SK-N-SH (cell line): ENCODE measurements around the gene MACROD2. TPM values are rescaled to one million over a fixed set of nuclear protein-coding genes. Genes with fewer than 3 reads are reported as not detected.

Source experiments
- CTCF ChIA-PET: fragments of 300-600, 350-600 bp; formaldehyde crosslinking; extraction: SDS; loops from one replicate; lab custom pipeline; 2021; lab: Yijun Ruan, JAX
- POLR2A ChIA-PET: fragments of 350-600 bp; sonication (Branson Sonifier 250); formaldehyde crosslinking; extraction: SDS; loops from one replicate; lab custom pipeline; 2020; ENCODE audit warnings: antibody characterized with exemption, inconsistent platforms; lab: Yijun Ruan, JAX
- DNase-seq: peaks from one replicate; pipeline ENCODE4 v3.0.0; 2012
- H2AFZ ChIP-seq: fragments of 200-600 bp; sonication (generic); 2 replicates; pipeline ENCODE4 v1.8.1; 2016; ENCODE audit warnings: antibody characterized with exemption, mild to moderate bottlenecking, low read depth
- H3F3A ChIP-seq: fragments of 200-600 bp; sonication (generic); replicated peaks from 2 replicates; pipeline ENCODE3; 2016; ENCODE audit warnings: antibody characterized with exemption, mild to moderate bottlenecking; ENCODE audit not compliant: insufficient read depth
- H3K27ac ChIP-seq, 2 experiments: fragments of 200-500 bp in 1 of 2; fragments of 200-600 bp in 1 of 2; sonication (Bioruptor generic) in 1 of 2; sonication (generic), shearing (Covaris generic) in 1 of 2; 2 replicates each; pipeline versions ENCODE4 v1.5.1 to v1.6.1; 2014 to 2016; ENCODE audit warnings: low read depth in 2 of 2, inconsistent platforms in 1 of 2, low read length in 1 of 2, mild to moderate bottlenecking in 1 of 2, mixed read lengths in 1 of 2
- H3K27me3 ChIP-seq: fragments of 200-600 bp; sonication (generic), shearing (Covaris generic); 2 replicates; pipeline ENCODE4 v1.6.1; 2016; ENCODE audit warnings: mixed run types; ENCODE audit not compliant: insufficient read depth
- H3K36me3 ChIP-seq, 2 experiments: fragments of 200-500 bp in 1 of 2; fragments of 200-600 bp in 1 of 2; sonication (Bioruptor generic) in 1 of 2; sonication (generic) in 1 of 2; replicated peaks in 1 of 2; 2 replicates each; pipeline versions ENCODE3 to v1.5.1; 2014 to 2016; ENCODE audit warnings: low read length in 1 of 2, mild to moderate bottlenecking in 1 of 2; ENCODE audit not compliant: insufficient read depth in 2 of 2, control insufficient read depth in 1 of 2
- H3K4me1 ChIP-seq, 2 experiments: fragments of 200-500 bp in 1 of 2; fragments of 200-600 bp in 1 of 2; sonication (Bioruptor generic) in 1 of 2; sonication (generic), shearing (Covaris generic) in 1 of 2; 2 replicates each; pipeline versions ENCODE4 v1.5.1 to v1.6.1; 2014 to 2016; ENCODE audit warnings: low read depth in 1 of 2, low read length in 1 of 2, mixed run types in 1 of 2; ENCODE audit not compliant: insufficient read depth in 2 of 2, control insufficient read depth in 1 of 2
- H3K4me2 ChIP-seq: fragments of 200-600 bp; sonication (generic), shearing (Covaris generic); 2 replicates; pipeline ENCODE4 v1.6.1; 2017; ENCODE audit warnings: mixed run types
- H3K4me3 ChIP-seq, 2 experiments: fragments of 200-500 bp in 1 of 2; fragments of 200-600 bp in 1 of 2; sonication (Bioruptor generic) in 1 of 2; sonication (generic), shearing (Covaris generic) in 1 of 2; 2 replicates each; pipeline versions ENCODE4 v1.5.1 to v1.8.1; 2014 to 2016; ENCODE audit warnings: low read depth in 2 of 2, inconsistent platforms in 1 of 2, low read length in 1 of 2, mild to moderate bottlenecking in 1 of 2, mixed read lengths in 1 of 2, moderate library complexity in 1 of 2
- H3K79me2 ChIP-seq: fragments of 200-600 bp; sonication (generic); 2 replicates; pipeline ENCODE4 v1.8.1; 2017; ENCODE audit warnings: mild to moderate bottlenecking; ENCODE audit not compliant: insufficient read depth
- H3K9ac ChIP-seq: fragments of 200-600 bp; sonication (generic); 2 replicates; pipeline ENCODE4 v1.6.1; 2017; ENCODE audit warnings: mixed run types
- H3K9me2 ChIP-seq: fragments of 200-600 bp; sonication (generic); 2 replicates; pipeline ENCODE4 v1.6.1; 2017; ENCODE audit warnings: mixed run types
- H3K9me3 ChIP-seq: fragments of 200-600 bp; sonication (generic); 2 replicates; pipeline ENCODE4 v1.6.1; 2017; ENCODE audit warnings: mixed run types, mild to moderate bottlenecking, moderate library complexity
- H4K20me1 ChIP-seq: fragments of 200-600 bp; sonication (generic); 2 replicates; pipeline ENCODE4 v1.6.1; 2017; ENCODE audit warnings: mild to moderate bottlenecking, mixed run types; ENCODE audit not compliant: insufficient read depth
- CHD2 ChIP-seq: fragments of 150-350 bp; IDR thresholded peaks from 2 replicates; pipeline ENCODE4 v1.6.1; 2018; ENCODE audit warnings: low read length; ENCODE audit not compliant: partially characterized antibody
- CTCF ChIP-seq: fragments of 200-600 bp; sonication (generic); IDR thresholded peaks from 2 replicates; pipeline ENCODE4 v1.6.1; 2017; ENCODE audit warnings: antibody characterized with exemption, mild to moderate bottlenecking, moderate library complexity
- EZH2phosphoT487 ChIP-seq: fragments of 200-600 bp; sonication (generic); IDR thresholded peaks from 2 replicates; pipeline ENCODE4 v1.6.1; 2017; ENCODE audit warnings: low read depth, mixed run types, mild to moderate bottlenecking, antibody characterized with exemption, moderate library complexity, borderline replicate concordance
- FOXJ3 ChIP-seq: sonication (generic); formaldehyde crosslinking; IDR thresholded peaks from 2 replicates; pipeline ENCODE4 v1.5.1; 2020; ENCODE audit warnings: mild to moderate bottlenecking, missing genetic modification reagents
- GABPA ChIP-seq: IDR thresholded peaks from 2 replicates; pipeline ENCODE4 v1.4.0; 2012; ENCODE audit warnings: low read depth, mild to moderate bottlenecking
- GATA2 ChIP-seq: sonication (generic); formaldehyde crosslinking; IDR thresholded peaks from 2 replicates; pipeline ENCODE4 v1.5.0; 2020; ENCODE audit warnings: mild to moderate bottlenecking, missing genetic modification reagents
- JUND ChIP-seq: IDR thresholded peaks from 2 replicates; pipeline ENCODE4 v1.4.0; 2012
- MAX ChIP-seq: IDR thresholded peaks from 2 replicates; pipeline ENCODE4 v1.4.0; 2012; ENCODE audit warnings: low read depth
- MEF2A ChIP-seq: IDR thresholded peaks from 2 replicates; pipeline ENCODE4 v1.4.0; 2012; ENCODE audit warnings: low read depth, borderline replicate concordance
- MXI1 ChIP-seq: IDR thresholded peaks from 2 replicates; pipeline ENCODE4 v1.6.1; 2012; ENCODE audit warnings: mild to moderate bottlenecking, low read depth, low read length, improper control_type of control experiment
- NFIC ChIP-seq: IDR thresholded peaks from 2 replicates; pipeline ENCODE4 v1.4.0; 2012; ENCODE audit warnings: borderline replicate concordance
- PBX3 ChIP-seq: IDR thresholded peaks from 2 replicates; pipeline ENCODE4; 2012
- RFX5 ChIP-seq: IDR thresholded peaks from 2 replicates; pipeline ENCODE4 v1.6.1; 2012; ENCODE audit warnings: mild to moderate bottlenecking, improper control_type of control experiment, low read length
- SIN3A ChIP-seq: IDR thresholded peaks from 2 replicates; pipeline ENCODE4 v1.6.1; 2012; ENCODE audit warnings: low read depth, mild to moderate bottlenecking, low read length, moderate library complexity, borderline replicate concordance
- TEAD4 ChIP-seq: IDR thresholded peaks from 2 replicates; pipeline ENCODE4 v1.4.0; 2012; ENCODE audit warnings: mild to moderate bottlenecking, borderline replicate concordance; ENCODE audit not compliant: insufficient read depth
- USF1 ChIP-seq: IDR thresholded peaks from 2 replicates; pipeline ENCODE4 v1.4.0; 2012; ENCODE audit warnings: low read depth, borderline replicate concordance
- YY1 ChIP-seq: IDR thresholded peaks from 2 replicates; pipeline ENCODE4 v1.4.0; 2012; ENCODE audit warnings: low read depth, mild to moderate bottlenecking
- ZBTB33 ChIP-seq: IDR thresholded peaks from 2 replicates; pipeline ENCODE4 v1.4.0; 2012; ENCODE audit warnings: low read depth, borderline replicate concordance
- WGBS: methylation state at CpG from one replicate; pipeline ENCODE4 v1.1.6; 2017; ENCODE audit warnings: low lambda C conversion rate; 5-methylcytosine and 5-hydroxymethylcytosine counted together
- polyA plus RNA-seq, 3 experiments: library from polyadenylated mRNA; depleted of rRNA; stranded (reverse); fragments of >200 nt; gene quantifications; 2 replicates each; pipeline ENCODE4 v1.2.3, GENCODE V29; 2012

The MACROD2 gene
- polyA plus RNA-seq, 1 of the 3 experiments (the other 2 are of a cell fraction), result 0.33 TPM

- Histone ChIP-seq H3K27me3 (no peaks in the 10 kb centered on the region), H4K20me1 (no peaks in the 10 kb centered on the region), H2AFZ (no peak overlapping the region), H3F3A (no peaks in the 10 kb centered on the region), H3K4me1 (no peaks in the 10 kb centered on the region), H3K9me3 (no peaks in the 10 kb centered on the region), H3K9ac (no peak overlapping the region), H3K27ac (no peak overlapping the region), H3K36me3 (no peaks in the 10 kb centered on the region), H3K9me2 (no peaks in the 10 kb centered on the region), H3K79me2 (no peaks in the 10 kb centered on the region), H3K4me3 (no peak overlapping the region), H3K4me2 (no peak overlapping the region)
- no peak for DNase-seq
- POLR2A ChIA-PET, result no interaction called here
- TF ChIP-seq PBX3, result no peak
- no peak for TF ChIP-seq EZH2phosphoT487
- no peak for TF ChIP-seq USF1
- no peak for TF ChIP-seq GATA2 (CRISPR knock-in tag)
- no peak for TF ChIP-seq MAX
- no peak for TF ChIP-seq MEF2A
- TF ChIP-seq TEAD4, result no peak
- no peak for TF ChIP-seq NFIC
- TF ChIP-seq CTCF, result no peak
- no peak for TF ChIP-seq YY1
- TF ChIP-seq MXI1, result no peak
- TF ChIP-seq SIN3A, result no peak
- no peak for TF ChIP-seq RFX5
- no peak for TF ChIP-seq GABPA
- CTCF ChIA-PET, result interaction anchor here (1.0 kb wide), 1 partner anchor 1675 kb away, joined by 3 read pairs; no protein-coding TSS in a partner anchor
- 60% methylated on average over 2 of the region's 2 CpGs for WGBS
Measured at GRCh38 chr20:14295238-14295637, 299.9 kb downstream of the MACROD2 start.

- no peaks in the 10 kb centered on the region for H3K9me3 ChIP-seq
- no peak overlapping the region for H3K27ac ChIP-seq
- no peak overlapping the region for H2AFZ ChIP-seq
- H3K79me2 ChIP-seq, result no peaks in the 10 kb centered on the region
- H3F3A ChIP-seq, result no peaks in the 10 kb centered on the region
- H3K9me2 ChIP-seq, result no peaks in the 10 kb centered on the region
- CTCF ChIA-PET, result interaction anchor here (1.0 kb wide), 1 partner anchor 1674 kb away, joined by 3 read pairs; no protein-coding TSS in a partner anchor
- POLR2A ChIA-PET, result no interaction called here
- H3K4me1 ChIP-seq, result no peaks in the 10 kb centered on the region
- H3K9ac ChIP-seq, result no peak overlapping the region
- H3K4me3 ChIP-seq, result no peak overlapping the region
- no peak for DNase-seq
- TF ChIP-seq CHD2 (no peak), ZBTB33 (no peak), TEAD4 (no peak), JUND (no peak), MEF2A (no peak), RFX5 (no peak), FOXJ3 (CRISPR knock-in tag) (no peak), EZH2phosphoT487 (no peak), CTCF (no peak)
- H3K36me3 ChIP-seq, result no peaks in the 10 kb centered on the region
- no peak overlapping the region for H3K4me2 ChIP-seq
- H4K20me1 ChIP-seq, result no peaks in the 10 kb centered on the region
- no peaks in the 10 kb centered on the region for H3K27me3 ChIP-seq
- WGBS, result 4% methylated on average over 3 of the region's 3 CpGs
Measured at GRCh38 chr20:14295770-14296309, 300.5 kb downstream of the MACROD2 start.
